HG03064 (cell line): Measurements from ENCODE around the gene HES3.

Experiments
- ATAC-seq: cut with Tn5 transposase; IDR thresholded peaks from one replicate; pipeline ENCODE4 v1.9.1; 2021; ENCODE audit warnings: low read depth; ENCODE audit not compliant: unreplicated experiment

Gene HES3

GRCh38 chr1:6245086-6245868 lies 1.3 kb downstream of the HES3 start:
- ATAC-seq: no peak

GRCh38 chr1:6245869-6246496 lies 2.0 kb downstream of the HES3 start:
- no peak for ATAC-seq

GRCh38 chr1:6246497-6247467 lies 2.8 kb downstream of the HES3 start:
- ATAC-seq: no peak

GRCh38 chr1:6247651-6248050 lies 3.7 kb downstream of the HES3 start:
- ATAC-seq: no peak

DNA sequence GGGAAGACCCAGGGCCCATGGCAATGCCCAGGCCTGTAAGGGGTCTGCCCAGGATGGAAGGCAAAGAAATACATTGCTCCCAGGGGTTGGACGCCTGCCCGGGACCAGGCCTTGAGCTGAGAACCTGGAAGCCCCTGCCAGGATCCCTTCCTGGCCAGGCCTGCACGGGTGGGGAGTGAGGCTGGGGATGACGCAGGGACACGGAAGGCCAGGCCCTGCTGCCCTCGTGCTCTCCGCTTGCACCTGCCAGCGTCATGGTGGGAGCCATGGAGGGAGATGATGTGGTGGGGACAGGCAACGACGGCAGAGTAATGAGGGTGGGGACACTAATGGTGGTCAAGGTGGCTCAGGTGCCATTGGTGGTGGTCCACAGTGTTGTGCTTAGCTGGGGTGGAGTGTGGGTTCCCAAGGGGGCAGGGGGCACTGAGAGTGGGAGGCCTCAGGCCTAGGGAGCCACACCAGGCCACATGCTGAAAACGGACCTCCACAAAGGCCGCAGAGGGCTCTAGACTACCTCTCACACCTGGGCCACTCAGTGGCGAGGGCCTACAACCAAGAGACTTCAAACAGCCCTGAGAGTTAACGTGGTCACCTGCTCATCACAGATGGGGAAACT lies 4.3 kb downstream of the HES3 start:
- ATAC-seq: no peak

DNA sequence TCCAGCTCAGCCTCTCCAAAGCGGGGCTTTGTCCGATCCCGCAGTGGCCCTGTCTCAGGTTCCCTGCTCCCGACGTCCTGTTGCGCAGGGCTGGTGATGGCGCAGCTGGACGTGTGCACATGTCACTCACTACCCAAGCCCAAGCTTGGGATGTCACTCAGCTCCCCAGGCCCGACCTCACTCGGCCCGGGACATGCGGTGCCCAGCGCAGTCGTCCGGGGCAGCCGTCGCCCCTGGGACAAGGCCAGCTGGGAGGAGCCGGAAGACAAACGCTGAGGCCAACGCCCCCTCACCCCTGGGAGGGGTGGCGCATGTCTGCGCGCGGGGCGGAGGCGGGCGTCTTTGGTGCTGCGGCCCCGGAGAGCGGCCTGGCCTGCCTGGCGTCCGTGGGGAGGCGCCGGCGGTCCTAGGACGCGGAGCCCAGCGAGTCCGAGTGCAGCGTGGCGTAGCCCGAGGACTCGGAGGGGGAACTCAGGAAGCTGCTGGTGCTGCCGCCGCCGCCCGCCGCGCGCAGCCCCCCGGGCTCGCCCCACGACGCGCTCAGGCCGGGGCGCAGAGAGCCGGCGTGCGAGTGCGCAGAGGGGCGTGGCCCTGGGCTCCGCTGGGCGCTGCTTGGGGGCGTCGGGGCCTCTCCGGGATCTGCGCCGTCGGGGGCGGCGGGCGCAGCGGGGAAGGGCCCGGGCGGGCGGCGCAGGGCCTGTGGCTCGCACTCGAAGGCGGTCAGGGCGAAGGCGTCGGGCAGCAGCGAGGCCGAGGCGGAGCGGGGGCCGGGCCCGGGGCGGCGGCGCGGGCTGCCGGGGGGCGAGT lies 5.2 kb downstream of the HES3 start:
- ATAC-seq: no peak

DNA sequence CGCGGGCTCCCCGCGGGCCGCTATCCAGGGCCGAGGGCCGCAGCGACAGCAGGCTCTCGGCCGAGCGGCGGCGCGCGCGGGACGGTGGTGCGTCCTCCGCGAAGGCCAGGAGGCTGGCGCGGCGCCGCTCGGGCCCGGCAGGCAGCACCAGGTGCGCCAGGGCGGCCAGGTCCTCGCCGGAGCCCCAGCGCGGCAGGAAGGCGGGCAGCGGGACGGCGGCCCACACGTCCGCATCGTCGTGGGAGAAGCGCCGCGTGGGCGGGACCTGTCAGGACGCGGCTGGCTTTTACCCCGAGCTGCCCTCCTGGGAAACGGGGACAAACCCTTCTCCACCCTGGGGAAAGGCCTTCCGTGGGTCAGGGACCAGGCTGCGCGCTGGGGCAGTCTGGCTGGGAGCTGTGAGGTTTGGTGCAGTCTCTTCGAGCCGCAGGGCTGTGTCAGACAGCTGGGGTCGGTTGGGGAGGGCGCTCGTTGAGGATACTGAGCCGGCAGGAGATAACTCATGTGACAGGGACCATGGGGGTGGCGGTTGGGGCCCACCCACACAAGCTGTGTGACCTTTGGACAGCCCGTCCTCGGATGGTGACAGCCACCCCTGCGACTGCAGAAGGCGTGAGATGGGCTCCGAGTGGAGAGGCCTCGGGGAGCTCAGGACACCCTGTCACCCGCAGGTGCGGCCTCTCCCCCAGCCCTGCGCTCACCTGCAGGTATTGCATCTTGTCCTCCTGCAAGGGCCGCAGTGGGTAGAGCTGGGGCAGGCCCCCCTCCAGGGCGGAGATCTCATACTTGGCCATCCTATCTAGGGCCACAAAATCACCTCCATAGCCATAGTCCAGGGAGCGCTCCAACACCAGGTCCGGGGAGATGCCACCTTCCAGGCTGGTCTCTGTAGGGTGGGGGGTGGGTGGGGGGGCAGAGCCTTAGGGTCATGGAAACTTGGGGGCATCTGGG lies 6.0 kb downstream of the HES3 start:
- ATAC-seq: no peak

DNA sequence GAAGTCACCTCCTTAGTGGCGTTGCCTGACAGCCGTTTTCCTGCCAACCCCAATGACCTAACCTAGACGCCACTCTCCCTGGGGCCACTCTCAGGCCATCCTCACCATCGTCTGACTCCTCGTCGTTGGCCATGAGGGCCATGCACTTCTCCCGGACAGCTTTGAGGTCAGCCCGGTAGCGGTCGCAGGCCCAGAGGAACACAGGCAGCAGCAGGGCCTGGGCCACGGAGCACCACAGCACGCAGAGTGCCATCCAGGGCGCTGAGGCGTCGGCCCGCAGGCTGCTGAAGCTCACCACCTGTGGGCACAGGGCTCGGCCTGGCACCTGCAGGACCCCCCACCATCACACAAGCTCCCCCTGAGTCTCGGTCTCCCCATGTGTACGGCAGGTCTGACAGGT lies 7.3 kb downstream of the HES3 start:
- ATAC-seq: no peak

- ATAC-seq: no peak
Measured at GRCh38 chr1:6251681-6252373, 7.8 kb downstream of the HES3 start.

GRCh38 chr1:6252374-6252710 lies 8.4 kb downstream of the HES3 start:
- ATAC-seq: no peak

DNA sequence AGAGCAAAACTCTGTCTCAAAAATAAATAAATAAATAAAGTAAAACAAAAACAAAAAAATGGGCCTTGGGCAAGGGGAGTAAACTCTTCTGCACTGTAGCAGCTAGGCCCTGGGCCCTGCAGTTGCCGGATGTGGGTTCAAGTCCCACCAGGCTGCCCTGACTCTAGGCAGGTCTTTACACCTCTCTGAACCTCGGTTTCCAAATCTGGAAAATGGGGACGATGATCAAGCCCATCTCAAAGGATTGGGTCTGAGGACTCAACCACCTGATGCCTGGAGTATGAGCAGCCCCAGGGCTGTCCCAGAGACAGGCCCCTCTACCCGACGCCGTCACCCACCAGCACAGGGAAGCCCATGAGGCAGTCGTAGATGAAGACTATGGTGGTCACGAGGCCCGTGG lies 9.4 kb downstream of the HES3 start:
- ATAC-seq: no peak

DNA sequence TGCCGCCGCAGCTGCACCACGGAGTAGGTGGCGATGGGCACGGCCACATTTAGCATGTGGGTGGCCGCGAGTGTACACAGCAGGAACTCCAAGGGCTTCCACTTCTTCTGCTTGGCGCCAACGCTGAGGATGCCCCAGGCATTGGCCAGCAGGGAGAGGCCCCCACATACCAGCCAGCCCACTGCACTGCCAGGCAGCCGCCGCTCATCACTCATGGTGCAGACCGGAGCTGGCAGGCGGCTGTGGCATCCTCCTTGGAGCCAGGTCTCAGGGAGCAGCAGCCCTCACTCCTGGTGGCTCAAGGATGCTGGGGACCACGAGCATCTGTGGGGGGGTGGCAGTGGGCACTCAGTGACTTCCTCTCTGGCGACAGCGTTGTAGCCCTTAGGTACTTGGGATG lies 10.7 kb downstream of the HES3 start:
- ATAC-seq: no peak

DNA sequence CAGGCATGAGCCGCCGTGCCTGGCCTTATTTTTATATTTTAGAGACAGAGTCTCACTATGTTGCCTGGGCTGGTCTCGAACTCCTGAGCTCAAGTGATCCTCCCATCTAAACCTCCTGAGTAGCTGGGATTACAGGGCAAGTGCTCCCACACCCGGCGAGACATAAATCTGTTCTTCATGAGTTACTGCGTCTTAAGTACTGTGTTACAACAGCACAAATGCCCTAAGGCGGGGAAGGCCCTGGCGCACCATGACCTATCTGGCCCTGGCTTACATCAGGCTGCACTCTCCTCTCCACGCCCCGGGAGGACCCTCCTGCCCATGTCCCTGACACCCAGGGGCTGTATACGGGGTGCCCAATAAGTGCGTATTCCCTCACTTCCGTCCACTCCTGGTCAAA lies 12.7 kb downstream of the HES3 start:
- no peak for ATAC-seq

DNA sequence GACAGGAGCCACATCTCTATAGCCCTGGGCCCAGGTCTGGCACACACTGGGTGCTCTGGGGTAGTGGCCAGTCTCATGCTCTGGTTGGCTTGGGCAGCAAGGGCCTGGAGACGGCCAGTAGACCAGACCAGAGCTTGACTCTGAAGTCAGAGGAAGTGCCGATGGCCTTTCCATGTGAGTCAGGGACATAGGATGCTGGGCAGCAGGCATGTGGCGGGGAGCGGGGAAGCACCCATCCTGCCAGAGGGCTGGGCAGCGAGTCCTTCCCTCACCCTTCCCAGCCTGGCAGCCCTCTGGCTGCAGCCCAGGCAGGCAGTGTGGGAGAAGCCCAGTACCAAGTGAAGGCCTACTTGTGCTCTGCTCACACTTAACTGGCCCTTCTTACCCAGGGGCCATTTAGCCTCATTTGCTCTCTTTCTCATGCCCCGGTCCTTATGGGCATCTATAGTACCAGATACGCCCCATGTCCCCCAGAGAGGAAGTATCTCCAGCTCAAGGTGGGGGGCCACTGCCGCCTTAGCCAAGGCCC lies 13.6 kb downstream of the HES3 start:
- no peak for ATAC-seq

- no peak for ATAC-seq
Measured at GRCh38 chr1:6258675-6259074, 14.7 kb downstream of the HES3 start.

GRCh38 chr1:6259491-6260362 lies 15.7 kb downstream of the HES3 start:
- ATAC-seq: no peak

DNA sequence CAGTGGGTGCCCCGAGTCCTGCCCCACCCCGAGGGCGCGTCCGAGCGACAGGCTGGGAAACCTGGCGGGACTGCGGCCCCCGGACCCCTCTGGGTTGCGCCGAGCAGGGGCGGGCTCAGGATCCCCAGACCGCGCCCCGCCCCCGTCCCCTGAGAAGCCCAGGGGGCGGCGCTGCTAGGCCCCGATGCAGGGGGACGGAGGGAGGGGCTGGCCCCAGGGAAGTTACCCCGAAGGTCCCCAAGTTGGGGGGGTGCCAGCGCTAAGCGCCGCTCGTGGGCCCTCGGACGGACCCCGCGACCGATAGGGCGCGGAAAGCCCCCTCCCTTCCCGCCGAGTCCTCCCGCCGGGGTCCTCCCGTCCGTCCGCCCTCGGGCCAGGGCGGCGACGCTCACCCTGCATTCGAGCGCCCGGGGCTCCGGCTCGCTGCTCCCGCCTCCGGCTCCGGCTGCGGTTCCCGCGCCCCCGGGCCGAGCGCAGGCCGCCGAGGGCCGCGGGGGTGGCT lies 16.5 kb downstream of the HES3 start:
- no peak for ATAC-seq
